Common myeloid progenitor, CD34-positive (primary cell): ENCODE data around the gene DPY30. TPM values are rescaled to one million over a fixed set of nuclear protein-coding genes. Genes with fewer than 3 reads are reported as not detected.
A peak's percentile ranks its signal among the peaks of the same experiment; 100 is the strongest.

ENCODE experiments used
- CTCF ChIA-PET: fragments of 350-600 bp; sonication (Branson Sonifier 250); formaldehyde crosslinking; loops from one replicate; lab custom pipeline; 2021; ENCODE audit warnings: antibody characterized with exemption; lab: Charles Lee
- POLR2A ChIA-PET: fragments of 350-600 bp; sonication (Branson Sonifier 250); formaldehyde crosslinking; loops from one replicate; lab custom pipeline; 2021; ENCODE audit warnings: antibody characterized with exemption; lab: Charles Lee
- DNase-seq, 3 donors: peaks; one replicate each; pipeline versions ENCODE4 v3.0.0 to v3.0.0-alpha.2; 2013
- H3K27ac ChIP-seq, 2 experiments: 1 replicate in 1 of 2; 2 replicates in 1 of 2; pipeline ENCODE4 v1.7.0; 2013; ENCODE audit warnings: inconsistent platforms in 2 of 2, low read length in 2 of 2, mild to moderate bottlenecking in 2 of 2, low read depth in 1 of 2, moderate library complexity in 1 of 2; ENCODE audit not compliant: severe bottlenecking in 2 of 2, insufficient read depth in 1 of 2, poor library complexity in 1 of 2
- H3K27me3 ChIP-seq, 5 experiments: replicated peaks in 2 of 5; 1 replicate in 3 of 5; 2 replicates in 2 of 5; pipeline versions ENCODE4 v1.6.1 to v1.7.0; 2013; ENCODE audit warnings: low read length in 4 of 5, mild to moderate bottlenecking in 2 of 5, moderate library complexity in 2 of 5, inconsistent platforms in 1 of 5; ENCODE audit not compliant: insufficient read depth in 5 of 5, control insufficient read depth in 4 of 5
- H3K36me3 ChIP-seq, 4 experiments: 1 replicate in 2 of 4; 2 replicates in 2 of 4; pipeline versions ENCODE4 v1.6.1 to v1.7.0; 2013; ENCODE audit warnings: low read length in 3 of 4, control low read depth in 1 of 4, mild to moderate bottlenecking in 1 of 4; ENCODE audit not compliant: control insufficient read depth in 4 of 4, insufficient read depth in 4 of 4
- H3K4me1 ChIP-seq, 4 experiments: 1 replicate in 3 of 4; 2 replicates in 1 of 4; pipeline versions ENCODE4 v1.6.1 to v1.7.1; 2013; ENCODE audit warnings: low read length in 3 of 4, mild to moderate bottlenecking in 3 of 4, control low read depth in 1 of 4, inconsistent platforms in 1 of 4, moderate library complexity in 1 of 4; ENCODE audit not compliant: control insufficient read depth in 4 of 4, insufficient read depth in 4 of 4; ENCODE audit errors: control extremely low read depth in 1 of 4
- H3K4me3 ChIP-seq, 7 experiments: 1 replicate in 4 of 7; 2 replicates in 3 of 7; pipeline versions ENCODE4 v1.5.1 to v1.7.0; 2013; ENCODE audit warnings: mild to moderate bottlenecking in 7 of 7, low read length in 6 of 7, moderate library complexity in 6 of 7, inconsistent platforms in 2 of 7, low read depth in 2 of 7, control low read depth in 1 of 7; ENCODE audit not compliant: insufficient read depth in 4 of 7, control insufficient read depth in 1 of 7; ENCODE audit errors: extremely low read depth in 1 of 7
- H3K9me3 ChIP-seq, 5 experiments: 1 replicate in 4 of 5; 2 replicates in 1 of 5; pipeline versions ENCODE4 v1.6.1 to v1.7.1; 2013; ENCODE audit warnings: low read length in 4 of 5, mild to moderate bottlenecking in 2 of 5, inconsistent platforms in 1 of 5, low read depth in 1 of 5, moderate library complexity in 1 of 5; ENCODE audit not compliant: control insufficient read depth in 4 of 5, insufficient read depth in 2 of 5; ENCODE audit errors: control extremely low read depth in 1 of 5
- WGBS: methylation state at CpG from one replicate; pipeline ENCODE4 v1.1.5; 2013; ENCODE audit not compliant: insufficient coverage; 5-methylcytosine and 5-hydroxymethylcytosine counted together
- polyA plus RNA-seq: library from polyadenylated mRNA; unstranded; fragments of 120-200 nt; gene quantifications from one replicate; pipeline ENCODE4 v1.2.1, GENCODE V29; 2013

Gene DPY30
- 62.3 TPM for polyA plus RNA-seq

- peak within 1 kb of the TSS; percentile 77 to 97 (median 93) for H3K4me3 ChIP-seq
- peak within 1 kb of the TSS; percentile 55 to 82 for H3K27ac ChIP-seq
- WGBS, result 0% methylated on average over 36 of the region's 43 CpGs
- peaks cover 2 to 6% (median 4%) of the 10 kb centered on the region in 4 experiments for H3K36me3 ChIP-seq
- no peaks in the 10 kb centered on the region for H3K9me3 ChIP-seq
- H3K27me3 ChIP-seq, result no peaks in the 10 kb centered on the region
- ChIA-PET CTCF (interaction anchor here (1.0 to 2.3 kb wide), 8 partner anchors 9 to 31 kb away, joined by 3 to 8 read pairs (median 6); partner anchors contain the start of gene SPAST), POLR2A (interaction anchor here (0.6 to 1.9 kb wide), 4 partner anchors 9 to 30 kb away, joined by 3 to 16 read pairs (median 6); partner anchors contain the start of gene SPAST)
- DNase-seq, result peak; percentile 90 to 97 (median 96)
- peaks cover 0 to 16% (median 12%) of the 10 kb centered on the region in 4 experiments for H3K4me1 ChIP-seq
These were observed at the start of gene DPY30 for GRCh38 chr2:32039447-32040219. Gene DPY30 (minus strand): TSS chr2:32039805. CDS start chr2:32039456, 349 bp downstream.

DNA sequence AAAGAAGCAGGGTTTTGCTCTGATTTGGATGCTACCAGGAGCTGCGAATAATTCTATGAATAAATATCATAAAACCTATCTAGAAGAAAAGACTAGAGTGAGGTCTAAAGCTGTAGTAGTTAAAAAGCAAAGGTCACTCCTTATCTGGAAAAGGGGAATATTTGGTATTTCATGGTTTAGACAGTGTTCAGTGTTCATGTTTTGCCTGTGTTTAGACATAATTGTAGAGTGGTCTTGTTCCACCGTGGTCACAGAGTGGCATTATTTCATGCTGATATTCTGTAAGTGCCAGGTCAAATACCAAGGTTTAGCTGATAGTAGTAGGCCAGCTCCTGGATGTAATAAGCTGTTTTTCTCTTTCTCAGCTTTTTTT, 34.5 kb upstream of the DPY30 start:
- Histone ChIP-seq H3K4me3 (no peak overlapping the region), H3K9me3 (no peaks in the 10 kb centered on the region), H3K4me1 (peaks cover 0 to 5% (median 0%) of the 10 kb centered on the region in 4 experiments), H3K27ac (no peak overlapping the region), H3K27me3 (no peaks in the 10 kb centered on the region), H3K36me3 (peaks cover 0 to 9% (median 3%) of the 10 kb centered on the region in 4 experiments)
- 100% methylated on average over 1 of the region's 2 CpGs for WGBS
- CTCF ChIA-PET, result interaction anchor here (1.3 to 1.5 kb wide), 2 partner anchors 9 to 12 kb away, joined by 3 to 4 read pairs; no protein-coding TSS in a partner anchor
- POLR2A ChIA-PET, result no interaction called here
- no peak for DNase-seq

DNA sequence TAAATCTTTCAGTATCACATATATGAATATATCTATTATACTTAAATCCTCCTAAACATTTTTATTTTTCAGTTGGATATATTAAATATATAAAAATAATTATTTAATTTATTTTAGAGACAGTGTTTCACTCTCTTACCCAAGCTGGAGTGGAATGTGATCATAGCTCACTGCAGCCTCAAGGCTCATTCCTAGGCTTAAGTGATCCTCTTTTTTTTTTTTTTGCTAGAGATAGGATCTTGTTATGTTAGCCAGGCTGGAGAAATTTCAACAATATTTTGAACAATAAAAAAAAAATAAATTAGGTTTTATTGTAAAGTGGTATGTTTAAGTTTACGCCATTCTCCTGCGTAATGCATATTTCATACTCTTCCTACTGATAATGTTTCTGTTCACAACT, 27.9 kb upstream of the DPY30 start:
- H3K36me3 ChIP-seq, result peaks cover 0 to 6% (median 4%) of the 10 kb centered on the region in 4 experiments
- ChIA-PET CTCF (interaction anchor here (1.5 kb wide), 2 partner anchors 13 to 27 kb away, joined by 5 to 6 read pairs; partner anchors contain the start of gene DPY30), POLR2A (interaction anchor here (0.6 kb wide), 1 partner anchor 10 kb away, joined by 4 read pairs; no protein-coding TSS in a partner anchor)
- no peaks in the 10 kb centered on the region for H3K9me3 ChIP-seq
- H3K27ac ChIP-seq, result no peak overlapping the region
- WGBS, result no CpG with 5 or more reads among the region's 2 CpGs
- H3K27me3 ChIP-seq, result no peaks in the 10 kb centered on the region
- H3K4me1 ChIP-seq, result peaks cover 5 to 25% (median 14%) of the 10 kb centered on the region in 4 experiments
- DNase-seq, result no peak
- no peak overlapping the region for H3K4me3 ChIP-seq

DNA sequence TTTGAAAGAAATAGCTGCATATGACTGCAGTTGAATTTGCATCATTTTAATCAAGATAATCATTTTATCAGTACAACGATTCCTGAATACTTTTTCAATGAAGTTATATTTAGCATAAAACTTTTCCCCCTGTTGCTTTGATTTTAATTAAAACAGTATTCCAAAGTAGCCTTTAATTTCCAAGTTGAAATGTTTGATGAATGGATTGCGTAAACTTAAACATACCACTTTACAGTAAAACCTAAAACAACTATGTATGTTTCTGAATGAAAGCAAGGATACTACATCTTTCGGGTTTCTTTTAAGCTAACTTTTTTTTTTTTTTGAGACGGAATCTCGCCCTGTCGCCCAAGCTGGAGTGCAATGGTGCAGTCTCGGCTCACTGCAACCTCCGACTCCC, 25.1 kb upstream of the DPY30 start:
- ChIA-PET POLR2A (interaction anchor here (0.9 kb wide), 1 partner anchor 25 kb away, joined by 3 read pairs; the partner anchor contains the start of gene DPY30), CTCF (no interaction called here)
- Histone ChIP-seq H3K27me3 (no peaks in the 10 kb centered on the region), H3K27ac (peak overlapping the region in 1 of 2 experiments; percentile 91), H3K4me1 (peaks cover 10 to 31% (median 19%) of the 10 kb centered on the region in 4 experiments), H3K9me3 (no peaks in the 10 kb centered on the region), H3K4me3 (peak overlapping the region in 6 of 7 experiments; percentile 80 to 96 (median 92)), H3K36me3 (peaks cover 0 to 4% (median 2%) of the 10 kb centered on the region in 4 experiments)
- no peak for DNase-seq
- 100% methylated on average over 2 of the region's 8 CpGs for WGBS

- POLR2A ChIA-PET, result interaction anchor here (0.6 to 0.9 kb wide), 4 partner anchors 17 to 214 kb away, joined by 3 to 6 read pairs (median 4); partner anchors contain the start of gene DPY30
- DNase-seq, result peak; percentile 9 to 34 (median 33)
- WGBS, result 0% methylated on average over 31 of the region's 40 CpGs
- CTCF ChIA-PET, result interaction anchor here (1.0 kb wide), 2 partner anchors 24 to 63 kb away, joined by 3 to 4 read pairs; partner anchors contain the start of gene DPY30
- Histone ChIP-seq H3K27ac (peak overlapping the region in 1 of 2 experiments; percentile 91), H3K27me3 (no peaks in the 10 kb centered on the region), H3K9me3 (no peaks in the 10 kb centered on the region), H3K4me1 (peaks cover 10 to 27% (median 19%) of the 10 kb centered on the region in 4 experiments), H3K4me3 (peak overlapping the region; percentile 78 to 96 (median 90)), H3K36me3 (peaks cover 0 to 4% (median 2%) of the 10 kb centered on the region in 4 experiments)
These were observed 24.5 kb upstream of the DPY30 start for GRCh38 chr2:32064021-32064601.

DNA sequence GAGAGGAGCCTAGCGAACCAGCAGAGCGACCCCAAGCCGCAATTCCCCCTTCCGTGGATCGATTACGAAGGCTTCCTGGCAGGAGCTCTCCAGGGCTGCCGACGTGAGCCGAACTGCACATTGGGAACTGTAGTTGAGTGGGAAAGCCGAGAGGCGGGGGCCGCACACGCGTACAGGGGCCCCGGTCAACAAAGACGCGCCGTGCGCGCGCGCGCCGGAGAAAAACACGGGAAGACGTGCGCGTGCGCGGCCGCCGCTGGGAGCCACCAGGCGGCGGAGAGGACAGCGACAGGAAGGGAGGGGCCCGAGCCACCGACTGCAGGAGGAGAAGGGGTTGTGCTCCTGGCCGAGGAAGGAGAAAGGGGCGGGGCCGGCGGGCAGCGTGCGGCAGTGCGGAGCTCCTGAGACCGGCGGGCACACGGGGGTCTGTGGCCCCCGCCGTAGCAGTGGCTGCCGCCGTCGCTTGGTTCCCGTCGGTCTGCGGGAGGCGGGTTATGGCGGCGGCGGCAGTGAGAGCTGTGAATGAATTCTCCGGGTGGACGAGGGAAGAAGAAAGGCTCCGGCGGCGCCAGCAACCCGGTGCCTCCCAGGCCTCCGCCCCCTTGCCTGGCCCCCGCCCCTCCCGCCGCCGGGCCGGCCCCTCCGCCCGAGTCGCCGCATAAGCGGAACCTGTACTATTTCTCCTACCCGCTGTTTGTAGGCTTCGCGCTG, 23.9 kb upstream of the DPY30 start, which contains the start of gene SPAST:
TSS of gene SPAST (plus strand) at position 247 of the 711 bp plus-strand sequence. CDS start at position 523, 276 bp downstream.
- no peaks in the 10 kb centered on the region for H3K27me3 ChIP-seq
- DNase-seq, result peak; percentile 98 to 99 (median 98)
- peaks cover 10 to 26% (median 16%) of the 10 kb centered on the region in 4 experiments for H3K4me1 ChIP-seq
- peaks cover 0 to 4% (median 2%) of the 10 kb centered on the region in 4 experiments for H3K36me3 ChIP-seq
- ChIA-PET CTCF (interaction anchor here (0.5 to 1.4 kb wide), 5 partner anchors 23 to 1398 kb away, joined by 3 to 4 read pairs (median 3); partner anchors contain the start of genes DPY30 and MEMO1), POLR2A (interaction anchor here (0.6 to 2.1 kb wide), 5 partner anchors 17 to 215 kb away, joined by 3 to 16 read pairs (median 3); partner anchors contain the start of genes DPY30 and MEMO1)
- H3K9me3 ChIP-seq, result no peaks in the 10 kb centered on the region
- peak within 1 kb of the TSS; percentile 79 to 91 for H3K27ac ChIP-seq
- peak within 1 kb of the TSS; percentile 78 to 96 (median 90) for H3K4me3 ChIP-seq
- 0% methylated on average over 60 of the region's 79 CpGs for WGBS
